Brain microvascular endothelial cell (primary cell): ENCODE measurements around the gene AP1S3.

Source experiments
- DNase-seq: peaks from one replicate; pipeline ENCODE4 v3.0.0-alpha.2; 2020
- H3K27ac ChIP-seq: fragments of 250-450 bp; sonication (Bioruptor Pico); 2 replicates; pipeline ENCODE4 v1.5.1; 2020; ENCODE audit warnings: mild to moderate bottlenecking, moderate library complexity
- H3K27me3 ChIP-seq: fragments of 250-450 bp; sonication (Bioruptor Pico); replicated peaks from 2 replicates; pipeline ENCODE4 v1.5.1; 2020; ENCODE audit warnings: mild to moderate bottlenecking
- H3K36me3 ChIP-seq: fragments of 250-450 bp; sonication (Bioruptor Pico); replicated peaks from 2 replicates; pipeline ENCODE4 v1.5.1; 2020; ENCODE audit warnings: mild to moderate bottlenecking
- H3K4me3 ChIP-seq: 2 replicates; pipeline ENCODE4 v1.5.1; 2011; ENCODE audit warnings: low read depth, mild to moderate bottlenecking, control low read depth, low read length, moderate library complexity
- CTCF ChIP-seq: IDR thresholded peaks from 2 replicates; pipeline ENCODE4 v1.5.1; 2011; ENCODE audit warnings: low read depth, mild to moderate bottlenecking, moderate library complexity, low read length, control low read depth, inconsistent platforms; ENCODE audit errors: missing control alignments
- in situ Hi-C: cut with HindIII; loops from 2 replicates; pipeline ENCODE4 v1.10.0; 2017; ENCODE audit warnings: low sequenced_read_pairs, low pct_ligation_motif_present

Gene AP1S3

GRCh38 chr2:223772363-223772762 is 65.0 kb downstream of the AP1S3 start:
- Histone ChIP-seq H3K27ac (no peak overlapping the region), H3K36me3 (no peaks in the 10 kb centered on the region), H3K4me3 (no peak overlapping the region), H3K27me3 (no peaks in the 10 kb centered on the region)
- no peak for DNase-seq
- in situ Hi-C loops, result no loop called here
- no peak for TF ChIP-seq CTCF

- Histone ChIP-seq H3K27me3 (no peaks in the 10 kb centered on the region), H3K4me3 (no peak overlapping the region), H3K27ac (no peak overlapping the region), H3K36me3 (no peaks in the 10 kb centered on the region)
- in situ Hi-C loops, result no loop called here
- DNase-seq, result no peak
- no peak for TF ChIP-seq CTCF
Measured at GRCh38 chr2:223771475-223771874, 65.9 kb downstream of the AP1S3 start.

GRCh38 chr2:223768179-223768578 is 69.2 kb downstream of the AP1S3 start:
- in situ Hi-C loops, result no loop called here
- no peak overlapping the region for H3K4me3 ChIP-seq
- no peaks in the 10 kb centered on the region for H3K27me3 ChIP-seq
- H3K36me3 ChIP-seq, result no peaks in the 10 kb centered on the region
- DNase-seq, result no peak
- no peak for TF ChIP-seq CTCF
- H3K27ac ChIP-seq, result no peak overlapping the region

- no peaks in the 10 kb centered on the region for H3K27me3 ChIP-seq
- no peaks in the 10 kb centered on the region for H3K36me3 ChIP-seq
Measured at GRCh38 chr2:223767341-223767740, 70.0 kb downstream of the AP1S3 start.

GRCh38 chr2:223765221-223765785 is 72.1 kb downstream of the AP1S3 start:
- H3K27me3 ChIP-seq, result no peaks in the 10 kb centered on the region
- TF ChIP-seq CTCF, result no peak
- H3K36me3 ChIP-seq, result no peaks in the 10 kb centered on the region
- no peak overlapping the region for H3K27ac ChIP-seq
- in situ Hi-C loops, result no loop called here
- DNase-seq, result no peak
- no peak overlapping the region for H3K4me3 ChIP-seq

More at GRCh38 chr2:223767341-223767740, 70.0 kb downstream of the AP1S3 start:
- in situ Hi-C loops, result no loop called here
- Histone ChIP-seq H3K4me3 (no peak overlapping the region), H3K27ac (no peak overlapping the region)
- no peak for TF ChIP-seq CTCF
- no peak for DNase-seq

DNA sequence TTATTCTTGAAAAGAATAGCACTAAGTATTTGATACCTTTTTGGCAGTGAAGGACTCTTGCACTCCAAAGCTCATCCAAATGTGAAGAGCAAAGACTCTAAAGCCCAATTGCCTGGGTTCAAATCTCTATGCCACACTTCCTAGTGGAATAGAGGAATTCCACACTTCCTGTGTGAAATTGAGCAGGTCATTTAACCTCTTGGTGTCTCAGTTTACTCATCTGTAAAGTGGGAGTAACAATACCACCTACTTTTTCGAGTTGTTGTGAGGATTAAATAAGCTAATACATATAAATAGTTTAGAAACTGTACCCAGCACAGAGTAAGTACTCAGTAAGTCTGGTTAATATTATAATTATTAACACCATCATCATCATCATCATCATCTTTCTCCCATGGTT is 72.6 kb downstream of the AP1S3 start:
- H3K27ac ChIP-seq, result no peak overlapping the region
- no peak for TF ChIP-seq CTCF
- H3K4me3 ChIP-seq, result no peak overlapping the region
- H3K36me3 ChIP-seq, result no peaks in the 10 kb centered on the region
- H3K27me3 ChIP-seq, result no peaks in the 10 kb centered on the region
- no peak for DNase-seq
- in situ Hi-C loops, result no loop called here
